ENCODE results near the gene ABI1. TPM values are rescaled to one million over a fixed set of nuclear protein-coding genes. Genes with fewer than 3 reads are reported as not detected.

ABI1 gene
- total and polyA plus RNA-seq, 7 donors: 13.9 to 33.8 (median 29.7) TPM

DNA sequence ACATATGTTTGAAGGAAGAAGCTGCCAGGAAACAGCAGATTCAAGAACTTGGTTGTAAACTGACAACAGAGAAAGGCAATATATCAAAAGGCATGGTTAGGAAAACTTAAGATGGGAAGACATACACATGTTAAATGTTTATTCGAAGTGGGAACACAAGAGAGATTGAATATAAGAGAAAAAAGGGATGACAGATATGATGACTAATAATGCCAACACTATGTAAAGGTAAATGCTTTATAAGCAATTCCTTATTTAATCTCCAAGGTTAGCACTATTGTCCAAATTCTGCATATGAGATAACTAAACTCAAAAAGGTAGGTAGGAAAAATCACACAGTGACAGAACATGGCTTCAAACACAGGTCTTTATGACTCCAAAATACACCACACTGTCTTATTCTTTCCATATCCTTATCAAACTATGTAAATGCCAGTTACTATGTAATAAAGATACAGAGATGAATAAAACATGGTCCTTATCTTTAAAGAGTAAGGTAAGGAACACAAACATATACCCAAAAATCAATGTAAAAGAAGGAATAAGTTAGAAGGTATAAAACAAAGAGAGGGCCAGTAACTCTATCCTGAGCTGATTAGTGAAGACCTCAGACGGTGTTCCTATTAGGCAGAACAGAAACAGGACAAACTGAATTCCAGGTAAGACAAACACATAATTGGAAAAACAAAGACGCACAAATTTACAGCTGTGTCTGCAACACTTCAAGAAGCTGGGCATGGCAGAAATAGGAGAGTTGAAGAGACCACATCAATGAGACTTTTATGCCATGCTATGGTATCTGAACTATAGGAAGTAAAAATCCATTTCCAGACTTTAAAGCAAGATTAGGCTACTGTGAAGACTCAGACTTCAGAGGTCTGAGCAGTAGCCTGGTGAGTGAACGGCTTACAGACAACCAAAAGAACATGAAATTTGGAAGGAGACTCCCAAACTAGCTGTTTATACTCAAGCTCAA lies 56.1 kb downstream of the ABI1 start:
- Histone ChIP-seq H3K4me3 (no peak overlapping the region), H3K27me3 (ENCODE audit: insufficient read depth in 3 of 3, low read length in 2 of 3) (no peaks in the 10 kb centered on the region), H3K4me1 (peaks cover 33% of the 10 kb centered on the region), H3K9me3 (no peaks in the 10 kb centered on the region), H3K27ac (no peak overlapping the region), H3K36me3 (ENCODE audit: insufficient read depth in 1 of 2, low read depth in 1 of 2) (no peaks in the 10 kb centered on the region)
- intact Hi-C loops (cut with DNase I): no loop called here
- no peak for TF ChIP-seq CTCF (IDR thresholded peaks at IDR 0.05)
- ATAC-seq (no peak), DNase-seq (no peak)
- 37 to 77% (median 71%) methylated on average over 4 of the region's 4 CpGs for WGBS, 3 donors

DNA sequence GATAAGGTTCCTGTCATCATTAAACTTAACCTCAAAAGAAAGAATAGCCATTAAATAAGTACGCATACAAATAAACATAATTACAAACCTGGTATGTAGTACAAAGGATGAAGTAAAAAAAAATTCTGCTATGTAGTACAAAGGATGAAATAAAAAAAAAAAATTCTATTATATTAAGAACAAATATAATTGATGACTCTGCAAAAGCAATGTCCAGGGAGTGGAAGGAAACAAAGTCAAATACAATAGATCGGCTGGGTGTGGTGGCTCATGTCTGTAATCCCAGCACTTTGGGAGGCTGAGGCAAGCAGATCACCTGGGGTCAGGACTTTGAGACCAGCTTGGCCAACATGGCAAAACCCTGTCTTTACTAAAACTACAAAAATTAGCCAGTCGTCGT lies 56.9 kb downstream of the ABI1 start:
- H3K36me3 ChIP-seq (ENCODE audit: insufficient read depth in 1 of 2, low read depth in 1 of 2): no peaks in the 10 kb centered on the region
- H3K4me1 ChIP-seq: peaks cover 39% of the 10 kb centered on the region
- DNase-seq (no peak), ATAC-seq (no peak)
- no peak overlapping the region for H3K27ac ChIP-seq
- intact Hi-C loops (cut with DNase I): no loop called here
- H3K27me3 ChIP-seq (ENCODE audit: insufficient read depth in 3 of 3, low read length in 2 of 3): no peaks in the 10 kb centered on the region
- TF ChIP-seq CTCF (IDR thresholded peaks at IDR 0.05): no peak
- 84 to 88% (median 88%) methylated on average over 4 of the region's 4 CpGs for WGBS, 3 donors
- no peaks in the 10 kb centered on the region for H3K9me3 ChIP-seq
- H3K4me3 ChIP-seq: no peak overlapping the region

DNA sequence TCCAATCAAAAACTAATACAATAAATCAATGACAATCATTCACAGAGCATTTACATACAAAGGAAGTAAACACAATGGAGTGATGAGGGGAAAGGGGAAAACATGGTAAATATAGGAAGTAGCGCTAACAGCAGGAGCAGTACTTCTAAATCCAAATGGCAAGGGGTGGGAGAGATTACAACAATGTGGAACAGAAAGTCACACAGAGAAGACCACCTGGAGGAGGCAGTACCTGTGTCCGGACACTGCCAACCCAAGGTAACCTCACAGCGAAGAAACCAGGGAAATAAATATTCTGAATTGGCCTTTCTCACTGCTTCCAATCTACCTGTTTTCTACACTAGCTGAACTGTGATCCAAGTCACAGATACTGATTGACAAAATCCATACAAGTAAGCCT lies 58.2 kb downstream of the ABI1 start:
- intact Hi-C loops (cut with DNase I): no loop called here
- H3K4me3 ChIP-seq: no peak overlapping the region
- TF ChIP-seq CTCF (IDR thresholded peaks at IDR 0.05): no peak
- ATAC-seq: no peak
- no peaks in the 10 kb centered on the region for H3K27me3 ChIP-seq (ENCODE audit: insufficient read depth in 3 of 3, low read length in 2 of 3)
- H3K9me3 ChIP-seq: no peaks in the 10 kb centered on the region
- 94 to 98% (median 96%) methylated on average over 3 of the region's 3 CpGs for whole genome bisulfite sequencing, 3 donors
- no peak for DNase-seq
- no peak overlapping the region for H3K27ac ChIP-seq
- H3K4me1 ChIP-seq: peaks cover 41% of the 10 kb centered on the region
- no peaks in the 10 kb centered on the region for H3K36me3 ChIP-seq (ENCODE audit: insufficient read depth in 1 of 2, low read depth in 1 of 2)

DNA sequence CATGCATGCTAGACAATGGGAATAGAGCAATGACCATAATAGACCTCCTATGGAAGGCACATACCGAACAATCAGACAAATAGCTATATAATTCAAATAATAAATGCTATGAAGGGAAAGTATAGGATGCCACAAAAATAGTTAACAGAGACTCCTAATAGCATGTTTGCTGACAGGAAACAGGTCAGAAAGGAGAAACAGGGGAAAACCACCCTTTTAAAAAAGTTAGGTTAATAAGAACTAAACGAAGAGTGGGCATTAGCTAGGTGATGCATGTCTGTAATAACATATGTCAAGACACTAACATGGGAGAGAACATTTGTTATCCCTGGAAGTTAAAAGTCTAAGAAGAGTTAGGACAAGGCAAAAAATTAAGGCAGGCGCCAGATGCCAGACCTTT lies 58.9 kb downstream of the ABI1 start:
- Histone ChIP-seq H3K27me3 (ENCODE audit: insufficient read depth in 3 of 3, low read length in 2 of 3) (no peaks in the 10 kb centered on the region), H3K4me1 (peaks cover 41% of the 10 kb centered on the region), H3K9me3 (no peaks in the 10 kb centered on the region), H3K27ac (no peak overlapping the region), H3K36me3 (ENCODE audit: insufficient read depth in 1 of 2, low read depth in 1 of 2) (no peaks in the 10 kb centered on the region), H3K4me3 (no peak overlapping the region)
- DNase-seq (no peak), ATAC-seq (no peak)
- 85 to 94% (median 89%) methylated on average over 3 of the region's 3 CpGs for WGBS, 3 donors
- intact Hi-C loops (cut with DNase I): no loop called here
- no peak for TF ChIP-seq CTCF (IDR thresholded peaks at IDR 0.05)
